GM18508 (cell line): ENCODE results near the gene BHLHE40.
"Not testable (repeated sequence)": the region's sequence is repeated elsewhere in the genome, so short reads cannot be mapped to it uniquely, and the experiment has no call there.

Experiments
- ATAC-seq: cut with Tn5 transposase; IDR thresholded peaks from one replicate; pipeline ENCODE4 v1.9.1; 2021; ENCODE audit warnings: moderate number of reproducible peaks; ENCODE audit not compliant: insufficient read depth, unreplicated experiment

The BHLHE40 gene

DNA sequence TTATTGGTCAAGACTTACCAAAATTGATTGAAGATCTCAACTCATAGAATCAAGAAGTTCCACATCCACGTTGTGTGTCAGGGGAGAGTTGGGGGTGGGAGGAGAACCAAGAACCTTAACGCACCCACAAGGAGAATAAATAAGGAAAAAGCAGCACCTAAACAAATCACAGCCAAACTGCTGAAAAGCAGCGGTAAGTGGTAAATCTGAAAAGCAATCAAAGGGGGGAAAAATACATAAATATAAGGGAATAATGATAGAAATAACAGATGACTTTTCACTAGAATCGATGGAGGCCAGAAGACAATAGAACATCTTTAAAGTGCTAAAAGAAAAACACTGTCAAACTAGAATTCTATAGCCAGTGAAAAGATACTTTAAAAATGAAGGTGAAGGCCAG is 20.1 kb upstream of the BHLHE40 start:
- ATAC-seq, result no peak

DNA sequence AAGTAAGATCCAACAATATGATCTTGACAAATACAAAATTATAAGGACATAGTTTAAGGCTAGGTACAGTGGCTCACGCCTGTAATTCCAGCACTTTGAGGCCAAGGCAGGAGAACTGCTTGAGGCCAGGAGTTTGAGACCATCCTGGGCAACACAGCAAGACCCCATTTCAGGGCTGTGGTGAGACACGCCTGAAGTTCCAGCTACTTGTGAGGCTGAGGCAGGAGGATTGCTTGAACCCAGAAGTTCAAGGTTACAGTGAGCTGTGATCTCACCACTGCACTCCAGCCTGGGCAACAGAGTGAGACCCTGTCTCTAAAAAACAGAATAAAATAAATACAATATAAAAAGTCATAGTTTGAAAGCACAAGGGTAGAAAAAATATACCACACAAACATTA is 17.4 kb upstream of the BHLHE40 start:
- ATAC-seq, result not testable (repeated sequence)

DNA sequence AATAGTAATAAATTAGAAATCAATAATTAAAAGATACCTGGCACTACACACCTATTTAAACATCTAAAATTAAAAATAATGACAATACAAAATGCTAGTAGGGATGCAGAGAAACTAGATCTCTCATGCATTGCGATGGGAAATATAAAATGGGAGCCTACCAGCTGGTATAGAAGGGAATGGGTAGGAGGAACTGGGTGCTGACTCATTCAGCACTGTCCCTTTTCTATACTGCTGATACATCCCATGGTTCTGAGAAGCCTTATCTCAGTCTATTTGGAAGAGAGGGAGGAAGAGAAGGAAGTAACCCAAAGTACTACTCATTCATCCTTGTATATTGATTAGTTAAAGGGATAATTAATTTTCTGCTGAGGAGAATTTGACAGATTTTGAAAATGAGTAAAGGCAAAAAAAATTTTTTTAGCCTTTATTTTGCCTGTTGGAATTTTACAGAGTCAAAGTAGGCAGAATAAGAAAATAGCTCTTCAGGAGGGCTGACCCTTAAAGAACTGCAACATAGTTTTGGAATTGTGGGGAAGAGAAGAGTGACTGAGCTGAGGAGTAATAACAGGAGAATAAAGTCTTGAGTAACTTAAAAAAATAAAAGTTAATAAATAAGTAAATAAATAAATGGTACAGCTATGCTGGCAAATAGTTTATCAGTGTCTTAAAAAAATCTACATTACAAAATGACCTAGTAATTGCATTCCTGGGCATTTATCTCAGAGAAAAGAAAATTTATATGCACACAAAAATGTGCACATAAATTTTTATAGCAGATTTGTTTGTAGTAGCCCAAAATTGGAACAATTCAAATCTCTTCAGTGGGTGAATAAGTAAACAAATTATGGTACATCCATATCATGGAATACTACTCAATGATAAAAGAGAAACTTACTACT is 15.3 kb upstream of the BHLHE40 start:
- no peak for ATAC-seq

DNA sequence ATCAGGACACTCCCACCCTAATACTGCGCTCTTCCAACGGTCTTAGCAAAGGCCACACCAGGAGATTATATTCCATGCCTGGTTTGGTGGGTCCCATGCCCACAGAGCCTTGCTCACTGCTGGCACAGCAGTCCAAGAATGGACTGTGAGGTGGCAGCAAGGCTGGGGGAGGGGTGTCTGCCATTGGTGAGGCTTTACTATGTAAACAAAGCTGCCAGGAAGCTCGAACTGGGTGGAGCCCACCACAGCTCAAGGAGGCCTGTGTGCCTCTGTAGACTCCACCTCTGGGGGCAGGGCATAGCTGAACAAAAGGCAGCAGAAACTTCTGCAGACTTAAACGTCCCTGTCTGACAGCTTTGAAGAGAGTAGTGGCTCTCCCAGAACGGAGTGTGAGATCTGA is 13.2 kb upstream of the BHLHE40 start:
- ATAC-seq, result not testable (repeated sequence)

DNA sequence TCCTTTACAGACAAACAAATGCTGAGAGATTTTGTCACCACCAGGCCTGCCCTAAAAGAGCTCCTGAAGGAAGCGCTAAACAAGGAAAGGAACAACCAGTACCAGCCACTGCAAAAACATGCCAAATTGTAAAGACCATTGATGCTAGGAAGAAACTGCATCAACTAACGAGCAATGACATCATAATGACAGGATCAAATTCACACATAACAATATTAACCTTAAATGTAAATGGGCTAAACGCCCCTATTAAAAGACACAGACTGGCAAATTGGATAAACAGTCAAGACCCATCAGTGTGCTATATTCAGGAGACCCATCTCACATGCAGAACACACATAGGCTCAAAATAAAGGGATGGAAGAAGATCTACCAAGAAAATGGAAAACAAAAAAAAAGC is 11.6 kb upstream of the BHLHE40 start:
- not testable (repeated sequence) for ATAC-seq

DNA sequence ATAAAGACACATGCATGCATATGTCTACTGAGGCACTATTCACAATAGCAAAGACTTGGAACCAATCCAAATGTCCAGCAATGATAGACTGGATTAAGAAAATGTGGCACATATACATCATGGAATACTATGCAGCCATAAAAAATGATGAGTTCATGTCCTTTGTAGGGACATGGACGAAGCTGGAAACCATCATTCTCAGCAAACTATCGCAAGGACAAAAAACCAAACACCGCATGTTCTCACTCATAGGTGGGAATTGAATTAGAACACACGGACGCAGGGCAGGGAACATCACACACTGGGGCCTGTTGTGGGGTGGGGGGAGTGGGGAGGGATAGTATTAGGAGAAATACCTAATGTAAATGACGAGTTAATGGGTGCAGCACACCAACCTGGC is 7.8 kb upstream of the BHLHE40 start:
- not testable (repeated sequence) for ATAC-seq

DNA sequence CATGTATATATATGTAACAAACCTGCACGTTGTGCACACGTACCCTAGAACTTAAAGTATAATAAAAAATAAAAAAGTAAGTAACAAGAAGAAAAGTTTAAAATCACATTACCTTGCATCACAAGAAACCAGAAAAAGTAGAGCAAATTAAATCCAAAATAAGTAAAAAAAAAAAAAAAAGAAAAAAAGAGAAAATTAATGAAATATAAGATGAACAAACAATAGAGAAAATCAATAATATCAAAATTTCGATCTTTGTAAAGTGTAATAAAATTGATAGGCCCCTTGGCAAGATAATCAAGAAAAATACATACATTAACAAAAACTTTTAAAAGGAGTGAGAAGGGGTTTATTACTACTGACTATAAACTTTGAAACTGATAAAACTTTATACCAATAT is 7.4 kb upstream of the BHLHE40 start:
- no peak for ATAC-seq

DNA sequence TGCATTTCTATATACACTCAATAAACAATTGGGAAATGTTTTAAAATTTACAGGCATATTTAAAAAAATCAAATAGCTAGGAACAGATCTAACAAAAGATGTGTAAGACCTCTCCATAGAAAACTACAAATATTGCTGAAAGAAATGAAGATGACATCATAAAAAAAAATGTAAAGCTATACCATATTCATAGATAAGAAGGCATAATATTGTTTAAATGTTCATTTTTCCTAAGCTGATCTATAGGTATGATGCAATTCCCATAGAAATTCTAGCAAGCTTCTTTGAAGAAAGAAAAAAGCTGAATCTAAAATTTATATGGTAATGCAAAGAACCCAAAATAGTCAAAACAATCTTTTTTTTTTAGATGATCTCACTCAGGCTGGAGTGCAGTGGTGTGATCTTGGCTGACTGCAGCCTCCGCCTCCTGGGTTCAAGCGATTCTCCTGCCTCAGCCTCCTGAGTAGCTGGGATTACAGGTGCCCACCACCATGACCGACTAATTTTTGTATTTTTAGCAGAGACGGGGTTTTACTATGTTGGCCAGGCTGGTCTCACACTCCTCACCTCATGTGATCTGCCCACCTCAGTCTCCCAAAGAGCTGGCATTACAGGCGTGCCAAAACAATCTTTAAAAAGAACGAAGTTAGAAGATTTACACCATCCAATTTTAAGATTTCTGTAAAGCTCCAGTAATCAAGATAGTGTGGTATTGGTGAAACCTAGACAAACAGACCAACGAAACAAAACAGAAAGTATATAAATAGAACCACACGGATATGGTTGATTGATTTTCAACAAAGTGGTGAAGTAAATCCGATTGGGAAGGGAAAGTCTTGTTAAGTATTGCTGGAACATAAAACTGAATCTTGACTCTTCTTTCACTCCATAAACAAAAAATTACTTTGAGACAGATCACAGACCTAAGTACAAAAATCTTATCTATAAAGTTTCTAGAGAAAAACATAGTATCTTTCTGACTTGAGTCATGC is 6.3 kb upstream of the BHLHE40 start:
- ATAC-seq, result peak; percentile 25

DNA sequence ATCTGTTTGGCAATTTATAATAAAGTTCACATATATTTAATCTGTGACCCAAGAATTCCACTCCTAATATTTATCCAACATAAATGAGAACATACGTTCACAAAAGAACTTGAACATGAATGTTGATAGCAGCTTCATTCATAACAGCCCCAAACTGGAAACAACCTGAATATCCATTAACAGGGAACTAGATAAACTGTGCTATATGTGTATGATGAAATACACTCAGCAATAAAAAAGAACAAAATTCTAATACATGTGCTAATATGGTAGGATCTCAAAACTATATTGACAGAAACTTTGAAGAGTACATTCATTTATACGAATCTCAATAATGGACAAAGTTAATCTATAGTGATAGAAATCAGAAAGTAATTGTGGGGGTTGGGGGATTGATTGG is 5.1 kb upstream of the BHLHE40 start:
- ATAC-seq, result no peak

DNA sequence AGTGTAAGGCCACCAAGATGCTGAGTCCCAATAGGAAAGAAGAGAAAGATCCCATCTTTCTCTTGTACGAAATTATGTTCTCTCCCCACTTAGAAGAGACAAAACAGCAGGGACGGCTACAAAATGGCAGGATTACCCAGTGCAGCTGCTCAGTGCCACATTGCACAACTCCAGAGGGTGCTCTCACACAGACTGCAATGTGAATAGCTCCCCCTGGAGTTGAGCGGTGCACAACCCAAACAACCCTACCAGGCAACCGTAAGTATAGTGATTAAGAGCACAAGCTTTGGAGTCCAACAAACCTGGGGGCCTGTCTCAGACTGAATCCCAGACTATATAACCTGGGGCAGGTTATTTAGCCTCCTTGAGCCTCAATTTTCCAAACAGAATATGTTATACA is 3.1 kb upstream of the BHLHE40 start:
- ATAC-seq, result no peak

DNA sequence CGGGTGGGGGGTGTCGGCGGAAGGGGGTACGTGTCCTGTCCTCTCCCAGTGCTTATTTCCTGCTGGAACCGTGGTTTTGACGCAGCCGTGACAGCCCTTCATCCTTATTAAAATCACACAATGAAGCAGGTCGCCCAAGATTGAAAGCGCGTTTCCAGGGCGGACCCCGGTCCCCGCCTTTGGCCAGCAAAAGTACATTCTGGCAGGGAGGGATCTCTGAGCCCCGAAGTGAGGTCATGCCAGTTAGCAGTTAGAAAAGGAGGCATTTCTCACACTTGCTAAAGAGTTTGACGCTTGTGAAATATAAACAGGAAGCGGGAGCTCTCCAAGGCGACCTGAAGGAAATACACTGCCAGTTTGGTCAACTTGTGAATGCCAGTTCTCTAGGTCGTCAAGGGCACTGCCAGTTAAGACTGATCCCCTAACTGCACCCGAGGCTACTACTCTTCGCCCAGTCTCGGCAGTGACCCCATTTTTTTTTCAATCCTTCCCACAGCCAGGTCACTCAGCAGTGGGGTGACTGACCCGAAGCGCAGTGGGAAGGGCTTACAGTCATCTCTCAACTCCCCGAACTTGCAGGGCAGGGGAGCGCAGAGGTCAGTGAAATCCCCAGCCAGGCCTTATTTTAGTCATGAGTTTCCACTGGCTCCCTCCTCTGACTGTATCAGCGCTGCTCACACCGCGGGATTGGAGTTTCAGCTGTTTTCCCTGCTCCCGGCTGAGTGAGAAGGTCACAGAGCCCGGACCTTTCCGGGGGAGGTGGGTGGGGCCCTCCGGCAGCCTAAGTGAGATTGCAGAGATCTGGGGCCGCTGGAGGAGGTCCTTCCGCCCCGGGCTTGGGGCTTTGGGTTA is 2.0 kb upstream of the BHLHE40 start:
- ATAC-seq, result peak; percentile 39

DNA sequence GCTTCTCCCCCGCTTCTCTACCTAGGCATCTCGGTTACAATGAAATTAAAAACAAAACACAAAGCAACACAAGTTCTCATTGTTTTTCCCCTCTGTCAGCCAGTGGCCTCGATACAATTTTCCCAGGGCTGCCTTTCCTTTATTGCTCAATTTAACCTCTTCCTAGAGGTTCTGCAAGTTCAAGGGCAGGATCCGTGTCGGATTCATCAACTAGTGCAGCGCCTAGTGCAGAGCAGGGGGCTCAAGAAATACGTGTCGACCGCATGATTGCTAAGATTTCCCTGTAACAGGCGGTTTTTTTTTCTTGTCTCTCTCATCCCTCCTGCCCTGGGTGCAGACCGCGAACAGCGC is 1.4 kb upstream of the BHLHE40 start:
- no peak for ATAC-seq

DNA sequence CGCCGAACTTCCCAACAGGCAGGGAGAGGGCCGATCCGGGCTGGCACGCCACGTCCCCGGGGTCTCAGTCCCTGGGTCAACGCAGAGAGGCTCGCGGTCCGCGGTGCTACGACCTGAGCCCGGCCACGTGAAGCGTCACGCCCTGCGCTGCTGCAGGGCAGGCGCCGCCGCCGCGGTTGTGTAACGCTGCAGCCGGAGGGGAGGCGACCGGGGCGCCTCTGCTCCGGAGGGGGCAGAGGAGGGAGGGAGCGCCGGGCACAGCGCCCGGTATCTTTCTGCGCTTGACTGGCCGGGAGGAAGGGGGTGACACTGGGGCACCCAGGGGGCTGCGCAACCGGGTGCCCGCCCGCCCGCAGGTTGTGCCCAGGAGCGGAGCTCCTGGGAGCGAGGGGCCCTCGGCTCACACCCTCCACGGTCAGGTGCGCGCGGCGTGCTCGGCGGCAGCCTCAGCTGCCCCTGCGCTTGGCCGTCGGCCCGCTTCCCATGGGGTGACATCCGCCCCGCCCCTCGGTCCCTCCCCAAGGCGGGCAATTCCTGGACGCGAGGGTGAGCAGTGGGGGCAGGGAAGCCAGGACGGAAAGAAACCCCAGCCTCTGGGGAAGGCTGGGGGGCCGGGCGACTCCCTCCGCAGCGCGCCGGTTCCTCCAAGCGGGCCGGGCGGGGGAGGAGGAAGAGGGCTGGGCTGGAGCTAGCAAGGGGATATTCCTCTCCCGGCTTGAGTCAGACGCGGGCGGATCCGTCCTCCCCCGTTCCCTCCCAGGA is 852 bp upstream of the BHLHE40 start:
- ATAC-seq, result peak; percentile 18

DNA sequence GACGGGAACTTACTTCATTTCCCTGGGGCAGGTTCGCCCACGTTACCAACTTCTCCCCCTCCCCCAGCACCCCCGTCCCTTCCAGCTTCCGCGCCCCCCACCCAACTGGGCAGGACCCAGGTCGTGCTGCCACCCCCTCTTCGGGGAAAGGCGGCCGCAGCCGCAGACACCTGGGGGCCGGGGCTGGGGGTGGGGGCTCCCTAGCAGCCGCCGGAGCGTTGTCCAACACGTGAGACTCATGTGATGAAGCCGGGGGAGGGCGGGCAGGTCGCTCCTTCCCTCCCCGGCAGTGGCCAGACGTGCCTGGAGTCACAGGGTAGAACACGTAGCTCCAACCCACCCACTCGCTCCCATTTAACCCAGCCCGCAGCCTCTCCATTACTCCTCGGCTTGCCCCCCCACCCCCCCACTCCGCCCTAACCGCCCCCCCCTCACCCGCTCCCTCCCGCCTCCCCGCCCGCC is 240 bp upstream of the BHLHE40 start:
- ATAC-seq, result peak; percentile 29

DNA sequence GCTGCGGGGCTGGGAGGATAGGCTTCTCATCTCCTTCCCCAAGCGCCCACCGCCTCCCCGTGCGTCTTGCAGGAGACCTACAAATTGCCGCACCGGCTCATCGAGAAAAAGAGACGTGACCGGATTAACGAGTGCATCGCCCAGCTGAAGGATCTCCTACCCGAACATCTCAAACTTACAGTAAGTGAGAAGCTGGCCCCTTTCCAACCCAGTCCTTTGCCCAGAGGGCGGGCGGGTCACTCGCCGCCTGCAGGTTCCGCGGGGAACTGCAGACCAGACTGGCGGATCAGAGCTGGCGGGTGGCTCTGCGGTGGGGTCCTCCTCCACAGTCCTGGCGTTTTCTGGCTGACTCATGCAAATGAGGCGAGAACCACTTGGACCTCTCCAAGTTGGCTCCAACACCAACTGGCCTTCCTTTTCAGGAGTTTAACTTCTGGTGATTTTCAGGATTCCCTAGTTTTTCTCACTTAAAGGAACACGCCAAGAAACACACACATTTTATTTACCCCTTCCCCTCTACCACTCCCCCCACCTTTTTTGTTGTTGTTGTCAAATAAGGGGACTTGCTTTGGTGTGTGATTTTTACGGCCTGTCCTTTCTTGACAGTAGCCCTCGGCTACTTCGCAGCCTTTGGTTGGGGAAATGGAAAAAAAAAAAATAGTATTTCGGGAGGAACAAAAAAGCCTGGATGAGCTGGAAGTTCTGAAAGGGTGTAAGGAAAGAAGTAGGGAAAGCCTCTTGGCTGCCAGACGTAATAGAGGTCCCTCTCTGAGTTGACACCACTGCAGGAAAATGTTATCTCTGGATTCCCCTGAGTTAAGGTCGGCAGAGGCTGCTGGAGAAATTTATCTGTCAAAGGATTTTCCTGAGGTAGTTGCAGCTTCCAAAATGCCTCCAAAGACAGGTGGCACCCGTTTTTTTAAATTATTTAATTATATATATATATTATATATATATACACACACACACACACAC is 1.3 kb downstream of the BHLHE40 start:
- ATAC-seq, result no peak

DNA sequence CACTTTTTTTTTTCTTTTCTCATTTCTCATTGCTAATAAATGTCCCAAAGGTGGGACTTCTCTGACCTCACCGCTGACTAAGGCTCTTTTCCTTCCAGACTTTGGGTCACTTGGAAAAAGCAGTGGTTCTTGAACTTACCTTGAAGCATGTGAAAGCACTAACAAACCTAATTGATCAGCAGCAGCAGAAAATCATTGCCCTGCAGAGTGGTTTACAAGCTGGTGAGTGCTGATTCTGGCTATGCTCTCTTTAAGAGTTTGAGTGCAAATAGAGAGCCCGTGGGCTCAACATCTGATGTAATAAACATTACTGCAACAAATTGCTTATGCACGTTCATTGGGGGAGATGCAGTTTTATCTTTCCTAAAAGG is 2.0 kb downstream of the BHLHE40 start:
- ATAC-seq, result no peak

DNA sequence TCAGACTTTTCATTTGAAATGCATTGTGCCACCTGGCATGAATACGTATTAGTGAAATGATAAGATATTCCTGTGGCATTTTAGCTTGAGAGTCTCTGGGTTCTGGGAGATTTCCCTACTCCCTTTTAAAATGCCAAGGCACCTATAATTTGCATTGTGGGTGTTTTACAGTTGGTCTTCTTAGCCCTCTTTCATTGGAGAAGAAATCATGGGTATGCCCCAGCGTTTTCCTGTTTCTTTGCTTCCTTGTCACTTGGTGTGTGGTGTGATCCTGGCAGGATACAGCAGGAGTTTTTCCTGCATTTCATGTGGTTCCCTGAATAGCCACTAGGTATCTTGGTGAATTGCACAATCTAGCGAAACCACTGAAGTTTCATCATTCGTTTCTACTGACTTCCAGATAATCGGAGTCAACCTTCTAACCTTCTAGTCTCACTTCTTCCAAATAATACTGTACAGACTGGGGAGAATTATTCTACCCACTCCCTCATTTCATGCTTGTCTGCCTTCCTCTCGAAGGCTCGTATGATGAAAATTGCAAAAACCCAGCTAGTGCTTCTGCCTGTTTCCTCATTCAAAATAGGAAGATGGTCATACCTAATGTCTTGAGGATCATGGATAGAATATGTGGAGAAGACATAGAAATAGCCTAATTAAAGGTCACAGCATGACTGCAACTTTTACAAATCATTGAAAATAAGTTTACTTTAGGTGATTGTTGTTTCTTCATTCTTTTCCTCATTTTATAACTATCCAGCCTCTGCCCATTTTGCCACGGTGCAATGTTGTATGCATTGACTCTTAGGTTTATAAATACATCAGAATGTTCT is 2.6 kb downstream of the BHLHE40 start:
- ATAC-seq, result no peak
